GM10266 (cell line): Measurements from ENCODE around the gene EPHB2.

Source experiments
- DNase-seq: peaks from one replicate; pipeline ENCODE4 v3.0.0; 2012; ENCODE audit errors: extremely low spot score
- CTCF ChIP-seq: IDR thresholded peaks from 2 replicates; pipeline ENCODE4 v1.5.1; 2012; ENCODE audit warnings: mild to moderate bottlenecking, low read depth; ENCODE audit not compliant: control insufficient read depth, insufficient read depth; ENCODE audit errors: missing control alignments

EPHB2 gene

GRCh38 chr1:22896184-22896583 is 185.5 kb downstream of the EPHB2 start:
- no peak for DNase-seq
- no peak for TF ChIP-seq CTCF

- DNase-seq, result no peak
- no peak for TF ChIP-seq CTCF
These were observed 189.8 kb downstream of the EPHB2 start for GRCh38 chr1:22900451-22900850.

- no peak for DNase-seq
- no peak for TF ChIP-seq CTCF
These were observed 192.5 kb downstream of the EPHB2 start for GRCh38 chr1:22903113-22903512.

GRCh38 chr1:22906968-22907367 is 196.3 kb downstream of the EPHB2 start:
- DNase-seq, result no peak
- TF ChIP-seq CTCF, result no peak

- no peak for DNase-seq
- TF ChIP-seq CTCF, result no peak
These were observed 196.9 kb downstream of the EPHB2 start for GRCh38 chr1:22907528-22907927.

GRCh38 chr1:22908880-22909426 is 198.3 kb downstream of the EPHB2 start:
- no peak for DNase-seq
- TF ChIP-seq CTCF, result no peak

GRCh38 chr1:22910286-22910685 is 199.6 kb downstream of the EPHB2 start:
- DNase-seq, result no peak

More at GRCh38 chr1:22910286-22910685, 199.6 kb downstream of the EPHB2 start:
- TF ChIP-seq CTCF, result no peak
